ENCODE measurements around the gene MT4.

MT4 gene

DNA sequence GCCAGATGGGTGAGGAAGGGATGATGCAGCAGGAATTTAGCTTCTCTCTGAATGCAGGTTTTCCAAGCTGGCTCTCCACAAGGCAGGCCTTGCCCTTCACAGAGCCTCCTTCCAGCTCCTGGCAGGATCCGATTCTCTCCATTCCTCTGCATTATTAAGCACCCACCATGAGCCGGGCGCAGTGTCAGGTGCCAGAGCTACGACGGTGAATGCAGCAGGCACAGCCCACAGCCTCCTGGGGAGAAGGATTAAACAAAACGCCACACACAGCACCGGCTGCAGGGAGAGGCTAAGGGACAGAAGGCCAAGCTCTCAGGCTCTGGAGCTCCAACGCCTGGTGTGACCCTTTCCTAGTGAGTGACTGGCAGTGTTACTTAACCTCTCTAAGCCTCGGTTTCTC is 36.5 kb downstream of the MT4 start:
- FAIRE-seq (no peak), DNase-seq (ENCODE audit: low spot score) (no peak)

- no peak for FAIRE-seq
- no peak for DNase-seq (ENCODE audit: low spot score)
These were observed 38.7 kb downstream of the MT4 start for GRCh38 chr16:56603589-56603988.

GRCh38 chr16:56604966-56605365 is 40.1 kb downstream of the MT4 start:
- FAIRE-seq (no peak), DNase-seq (ENCODE audit: low spot score) (no peak)

DNA sequence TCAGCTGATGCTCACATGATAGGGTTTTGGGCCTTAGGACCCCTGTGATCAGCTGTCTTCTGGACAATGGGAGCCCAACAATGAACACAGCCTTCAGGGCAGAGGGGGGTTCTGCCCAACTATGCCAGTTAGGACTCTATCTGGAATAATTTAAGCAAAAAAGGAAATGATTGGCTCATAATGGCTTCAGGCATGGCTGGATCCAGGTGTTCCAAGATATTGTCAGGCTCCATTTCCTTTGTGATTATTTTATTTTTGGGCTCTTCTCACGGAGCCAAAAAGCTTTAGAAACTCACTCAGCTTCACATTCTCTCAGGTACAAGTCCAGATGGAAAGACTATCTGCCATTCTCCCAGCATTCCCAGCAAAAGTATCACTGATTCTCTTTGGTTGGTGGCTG is 40.6 kb downstream of the MT4 start:
- DNase-seq (ENCODE audit: low spot score) (no peak), FAIRE-seq (no peak)

GRCh38 chr16:56606071-56606475 is 41.2 kb downstream of the MT4 start:
- peak; percentile 44 for DNase-seq (ENCODE audit: low spot score)
- no peak for FAIRE-seq

GRCh38 chr16:56606476-56607108 is 41.7 kb downstream of the MT4 start:
- no peak for FAIRE-seq
- DNase-seq (ENCODE audit: low spot score) = no peak

- FAIRE-seq (peak; percentile 17), DNase-seq (ENCODE audit: low spot score) (peak; percentile 89)
These were observed 42.3 kb downstream of the MT4 start for GRCh38 chr16:56607109-56607618.

GRCh38 chr16:56607675-56608042 is 42.8 kb downstream of the MT4 start:
- FAIRE-seq = no peak
- DNase-seq (ENCODE audit: low spot score) = no peak

DNA sequence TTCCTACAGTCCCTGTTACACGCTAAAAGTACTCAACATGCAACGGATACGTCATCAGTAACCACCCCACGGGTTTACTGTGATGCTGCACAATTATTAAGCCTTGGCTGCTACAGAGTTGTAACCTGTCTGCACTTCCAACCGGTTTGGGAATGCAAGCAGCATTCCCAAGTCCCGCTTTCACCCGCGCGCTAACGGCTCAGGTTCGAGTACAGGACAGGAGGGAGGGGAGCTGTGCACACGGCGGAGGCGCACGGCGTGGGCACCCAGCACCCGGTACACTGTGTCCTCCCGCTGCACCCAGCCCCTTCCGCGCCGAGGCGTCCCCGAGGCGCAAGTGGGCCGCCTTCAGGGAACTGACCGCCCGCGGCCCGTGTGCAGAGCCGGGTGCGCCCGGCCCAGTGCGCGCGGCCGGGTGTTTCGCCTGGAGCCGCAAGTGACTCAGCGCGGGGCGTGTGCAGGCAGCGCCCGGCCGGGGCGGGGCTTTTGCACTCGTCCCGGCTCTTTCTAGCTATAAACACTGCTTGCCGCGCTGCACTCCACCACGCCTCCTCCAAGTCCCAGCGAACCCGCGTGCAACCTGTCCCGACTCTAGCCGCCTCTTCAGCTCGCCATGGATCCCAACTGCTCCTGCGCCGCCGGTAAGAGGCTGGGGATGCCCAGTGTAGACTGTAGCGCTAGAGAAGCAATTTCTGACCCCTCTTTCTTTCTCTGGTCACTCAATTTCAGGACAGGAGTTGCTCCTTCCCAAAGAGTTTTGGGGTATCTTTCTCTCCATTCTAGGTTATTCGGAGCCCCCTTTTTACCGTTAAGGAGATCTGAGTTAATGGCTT is 43.4 kb downstream of the MT4 start, which contains the start of gene MT2A:
MT2A (plus strand) TSS at position 542 of the 833 bp plus-strand sequence; CDS start at position 614, 72 bp downstream.
- FAIRE-seq = no peak

GRCh38 chr16:56608876-56609462 is 44.1 kb downstream of the MT4 start:
- FAIRE-seq (no peak), DNase-seq (ENCODE audit: low spot score) (no peak)

More for the DNA sequence above, 43.4 kb downstream of the MT4 start, which contains the start of gene MT2A:
- DNase-seq (ENCODE audit: low spot score) = peak; percentile 96

- DNase-seq (ENCODE audit: low spot score) = peak; percentile 41
These were observed 44.6 kb downstream of the MT4 start for GRCh38 chr16:56609463-56609921.

GRCh38 chr16:56610017-56610608 is 45.2 kb downstream of the MT4 start:
- DNase-seq (ENCODE audit: low spot score) (peak; percentile 40), FAIRE-seq (no peak)

More at GRCh38 chr16:56609463-56609921, 44.6 kb downstream of the MT4 start:
- no peak for FAIRE-seq

DNA sequence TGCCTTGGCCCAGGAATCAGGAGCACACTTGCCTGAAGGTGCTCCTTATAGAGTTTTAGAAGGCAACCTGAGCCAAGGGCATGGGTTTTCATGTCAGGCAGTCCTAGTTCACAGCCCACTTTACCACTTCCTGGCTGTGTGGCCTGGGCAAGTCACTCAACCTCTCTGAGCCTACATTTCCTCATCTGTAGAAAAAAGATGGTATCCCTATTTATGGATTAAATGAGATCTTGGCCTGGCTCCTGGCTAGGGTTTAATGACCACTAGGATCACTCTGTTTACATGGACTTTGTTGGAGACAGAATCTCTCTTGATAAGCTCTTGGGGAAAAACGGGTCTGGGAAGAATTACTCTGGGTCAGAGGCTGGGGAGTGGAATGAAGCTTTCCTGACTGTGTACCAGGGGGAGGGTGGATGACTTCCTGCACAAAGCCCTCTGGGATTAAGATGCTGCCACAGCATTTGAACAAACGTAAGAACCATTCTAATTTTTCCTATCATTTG is 45.8 kb downstream of the MT4 start:
- DNase-seq (ENCODE audit: low spot score) (no peak), FAIRE-seq (no peak)

- DNase-seq (ENCODE audit: low spot score) (no peak), FAIRE-seq (no peak)
These were observed 46.5 kb downstream of the MT4 start for GRCh38 chr16:56611281-56611833.

DNA sequence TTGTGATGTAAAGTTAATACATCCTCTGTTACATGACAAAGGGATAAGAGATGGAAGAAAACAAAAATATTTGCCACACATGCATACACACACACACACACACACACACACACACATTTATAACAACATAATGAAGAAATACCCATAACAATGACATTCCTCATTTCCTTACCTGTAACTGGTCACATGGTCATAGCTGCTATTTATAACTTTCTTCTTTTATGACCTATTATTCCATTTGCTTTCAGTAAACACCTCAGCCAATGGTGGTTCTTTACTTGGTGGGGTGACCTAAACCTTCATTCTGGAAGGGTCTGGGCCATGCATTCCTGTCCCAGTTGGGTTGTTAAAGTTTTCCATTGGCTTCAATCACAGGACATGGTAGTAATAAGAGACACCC is 48.8 kb downstream of the MT4 start:
- no peak for DNase-seq (ENCODE audit: low spot score)
- FAIRE-seq = no peak

DNA sequence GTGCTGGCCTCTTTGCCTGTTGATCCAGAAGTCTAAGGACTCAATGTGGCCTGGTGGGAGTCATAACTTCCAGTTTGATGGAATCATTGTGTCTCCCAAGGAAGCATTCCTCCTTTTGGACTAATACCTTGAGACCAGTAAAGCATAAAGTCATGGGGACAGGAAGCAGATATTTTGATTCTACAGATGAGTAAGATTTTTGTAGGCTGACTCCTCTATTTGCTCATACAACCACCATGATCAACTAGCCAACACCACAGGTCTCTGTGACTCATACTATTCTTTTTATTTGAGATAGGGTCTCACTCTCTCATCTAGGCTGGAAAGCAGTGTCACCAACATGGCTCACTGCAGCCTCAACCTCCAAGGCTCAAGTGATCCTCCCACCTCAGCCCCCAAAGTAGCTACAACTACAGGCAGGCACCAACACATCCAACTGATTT is 49.7 kb downstream of the MT4 start:
- peak; percentile 46 for DNase-seq (ENCODE audit: low spot score)

DNA sequence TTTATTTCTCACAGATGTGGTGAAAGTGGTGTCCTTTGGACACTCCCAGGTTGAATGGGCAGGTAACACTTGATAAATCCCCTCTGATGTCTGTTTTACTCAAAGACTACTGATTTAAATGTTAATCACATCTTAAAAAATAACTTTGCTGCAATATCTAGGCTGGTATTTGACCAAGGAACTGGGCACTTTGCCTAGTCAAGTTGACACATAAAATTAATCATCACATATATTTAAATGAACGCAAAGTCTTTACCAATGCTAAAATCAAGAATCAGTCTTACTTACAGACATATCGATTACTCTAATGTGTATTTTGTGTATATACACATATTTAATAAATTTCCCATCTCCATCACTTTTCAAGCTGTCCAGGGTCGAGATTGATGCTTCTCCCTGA is 50.5 kb downstream of the MT4 start:
- no peak for FAIRE-seq
- DNase-seq (ENCODE audit: low spot score) = no peak

More for the DNA sequence above, 49.7 kb downstream of the MT4 start:
- no peak for FAIRE-seq

GRCh38 chr16:56616608-56617211 is 51.8 kb downstream of the MT4 start:
- FAIRE-seq (no peak), DNase-seq (ENCODE audit: low spot score) (no peak)

- FAIRE-seq (no peak), DNase-seq (ENCODE audit: low spot score) (no peak)
These were observed 52.6 kb downstream of the MT4 start for GRCh38 chr16:56617212-56618085.

GRCh38 chr16:56618138-56618537 is 53.3 kb downstream of the MT4 start:
- FAIRE-seq (no peak), DNase-seq (ENCODE audit: low spot score) (no peak)
